ENCODE measurements around the gene MGA.

Gene MGA

GRCh38 chr15:41804916-41805666 is 144.9 kb downstream of the MGA start:
- no peak for DNase-seq (ENCODE audit: low spot score)
- TF ChIP-seq CTCF (IDR thresholded peaks at IDR 0.05; ENCODE audit: poor library complexity, severe bottlenecking), result no peak
- no peak overlapping the region for H3K4me3 ChIP-seq (ENCODE audit: severe bottlenecking)
- ATAC-seq (ENCODE audit: low read depth), result no peak
- H3K27me3 ChIP-seq (ENCODE audit: insufficient read depth, poor library complexity, severe bottlenecking), result no peaks in the 10 kb centered on the region
- H3K36me3 ChIP-seq (ENCODE audit: low read depth), result peaks cover 49% of the 10 kb centered on the region
- H3K4me1 ChIP-seq (ENCODE audit: insufficient read depth, poor library complexity, severe bottlenecking), result peaks cover 62% of the 10 kb centered on the region
- no peaks in the 10 kb centered on the region for H3K9me3 ChIP-seq (ENCODE audit: severe bottlenecking)
- peak overlapping the region; percentile 90 for H3K27ac ChIP-seq (ENCODE audit: poor library complexity, severe bottlenecking)

DNA sequence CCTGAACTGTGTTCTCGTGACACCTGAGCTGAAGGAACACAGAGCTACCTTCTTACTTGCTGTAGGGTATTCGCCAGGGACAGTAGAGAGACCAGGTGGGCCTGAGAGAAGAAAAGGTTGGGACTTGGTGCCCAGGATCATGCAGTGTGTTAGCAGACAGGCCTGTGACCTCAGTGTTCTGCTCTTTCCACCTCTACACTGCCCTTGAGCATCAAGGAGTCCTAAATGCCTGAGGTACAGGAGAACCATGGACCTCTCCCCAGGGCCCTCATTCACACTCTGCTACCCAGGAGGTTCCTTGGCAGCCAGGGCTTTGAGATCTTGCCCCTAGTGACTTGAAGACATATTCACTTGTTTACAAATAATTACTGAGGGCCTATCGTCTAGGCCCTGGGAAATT is 145.5 kb downstream of the MGA start:
- no peak for ATAC-seq (ENCODE audit: low read depth)
- Histone ChIP-seq H3K4me1 (ENCODE audit: insufficient read depth, poor library complexity, severe bottlenecking) (peaks cover 62% of the 10 kb centered on the region), H3K27me3 (ENCODE audit: insufficient read depth, poor library complexity, severe bottlenecking) (no peaks in the 10 kb centered on the region), H3K27ac (ENCODE audit: poor library complexity, severe bottlenecking) (peak overlapping the region; percentile 90), H3K4me3 (ENCODE audit: severe bottlenecking) (no peak overlapping the region), H3K36me3 (ENCODE audit: low read depth) (peaks cover 43% of the 10 kb centered on the region), H3K9me3 (ENCODE audit: severe bottlenecking) (no peaks in the 10 kb centered on the region)
- no peak for DNase-seq (ENCODE audit: low spot score)
- no peak for TF ChIP-seq CTCF (IDR thresholded peaks at IDR 0.05; ENCODE audit: poor library complexity, severe bottlenecking)

DNA sequence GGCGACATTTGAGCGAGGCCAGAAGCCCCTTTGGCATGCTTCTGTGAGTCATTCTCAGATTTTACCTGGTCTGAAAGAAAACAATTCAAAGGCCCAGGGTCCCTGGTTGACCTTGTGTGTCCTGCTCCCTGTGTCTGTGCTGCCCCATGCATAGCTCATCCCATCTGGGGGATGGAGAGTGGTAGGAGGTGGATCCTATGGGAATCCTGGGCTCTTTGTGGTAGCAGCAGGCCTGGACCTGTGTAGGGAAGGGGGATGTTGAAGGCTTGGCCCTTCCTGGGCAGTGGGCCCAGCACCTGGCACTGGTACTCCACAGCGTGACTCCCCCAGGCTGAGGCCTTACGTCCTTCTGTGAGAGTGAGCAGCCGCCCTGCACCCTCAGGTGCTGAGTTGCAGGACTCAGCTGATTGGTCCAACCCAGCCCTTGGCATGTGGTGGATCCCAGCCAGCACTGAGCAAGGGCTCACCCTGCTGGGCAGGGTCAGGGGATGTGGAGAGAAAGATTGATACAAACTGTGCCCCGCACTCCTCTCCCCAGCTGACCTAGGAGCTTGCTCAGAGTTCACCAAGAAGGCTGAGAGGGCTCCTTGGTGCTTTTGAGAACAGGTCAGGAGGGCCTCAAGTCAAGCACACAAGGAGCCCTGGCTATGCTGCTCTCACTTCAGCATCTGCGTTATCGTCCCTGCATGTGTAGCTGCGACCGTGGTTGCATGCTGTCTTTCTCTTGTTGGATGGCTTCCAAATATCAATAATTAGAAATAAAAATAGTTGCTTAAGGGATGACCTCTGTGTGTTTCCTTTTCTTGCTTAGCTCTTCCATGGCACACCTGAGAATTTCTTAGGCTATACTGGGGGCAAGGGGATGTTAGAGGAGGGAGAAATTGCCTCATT is 146.3 kb downstream of the MGA start:
- no peak overlapping the region for H3K4me3 ChIP-seq (ENCODE audit: severe bottlenecking)
- DNase-seq (ENCODE audit: low spot score) (peak; percentile 99), ATAC-seq (ENCODE audit: low read depth) (peak; percentile 77)
- peak overlapping the region; percentile 90 for H3K27ac ChIP-seq (ENCODE audit: poor library complexity, severe bottlenecking)
- TF ChIP-seq CTCF (IDR thresholded peaks at IDR 0.05; ENCODE audit: poor library complexity, severe bottlenecking), result peak; percentile 95
- H3K4me1 ChIP-seq (ENCODE audit: insufficient read depth, poor library complexity, severe bottlenecking), result peaks cover 56% of the 10 kb centered on the region
- H3K9me3 ChIP-seq (ENCODE audit: severe bottlenecking), result no peaks in the 10 kb centered on the region
- H3K27me3 ChIP-seq (ENCODE audit: insufficient read depth, poor library complexity, severe bottlenecking), result no peaks in the 10 kb centered on the region
- peaks cover 43% of the 10 kb centered on the region for H3K36me3 ChIP-seq (ENCODE audit: low read depth)

DNA sequence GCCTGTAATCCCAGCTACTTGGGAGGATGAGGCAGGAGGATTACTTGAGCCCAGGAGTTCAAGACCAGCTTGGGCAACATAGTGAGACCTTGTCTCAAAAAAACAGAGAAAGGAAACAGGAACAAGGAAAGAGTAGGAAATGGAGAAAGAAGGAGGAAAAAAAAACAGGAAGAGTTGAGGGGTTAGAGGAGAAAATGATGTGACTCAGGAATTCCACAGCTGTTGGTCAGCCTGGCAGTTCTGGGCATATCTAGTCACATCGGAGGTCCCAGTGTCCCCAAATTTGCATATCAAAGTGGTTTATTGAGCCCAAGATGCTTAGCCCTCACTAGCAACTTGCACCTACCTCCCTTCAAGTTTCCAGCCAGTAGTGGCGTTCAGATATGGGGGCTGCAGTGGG is 148.9 kb downstream of the MGA start:
- DNase-seq (ENCODE audit: low spot score), result no peak
- Histone ChIP-seq H3K9me3 (ENCODE audit: severe bottlenecking) (no peaks in the 10 kb centered on the region), H3K4me3 (ENCODE audit: severe bottlenecking) (no peak overlapping the region), H3K27ac (ENCODE audit: poor library complexity, severe bottlenecking) (peak overlapping the region; percentile 23), H3K36me3 (ENCODE audit: low read depth) (peaks cover 56% of the 10 kb centered on the region), H3K4me1 (ENCODE audit: insufficient read depth, poor library complexity, severe bottlenecking) (peaks cover 33% of the 10 kb centered on the region), H3K27me3 (ENCODE audit: insufficient read depth, poor library complexity, severe bottlenecking) (no peaks in the 10 kb centered on the region)
- ATAC-seq (ENCODE audit: low read depth), result no peak
- no peak for TF ChIP-seq CTCF (IDR thresholded peaks at IDR 0.05; ENCODE audit: poor library complexity, severe bottlenecking)

Measured in RWPE2 (cell line).